ENCODE results near the gene ZNF746.

The ZNF746 gene

DNA sequence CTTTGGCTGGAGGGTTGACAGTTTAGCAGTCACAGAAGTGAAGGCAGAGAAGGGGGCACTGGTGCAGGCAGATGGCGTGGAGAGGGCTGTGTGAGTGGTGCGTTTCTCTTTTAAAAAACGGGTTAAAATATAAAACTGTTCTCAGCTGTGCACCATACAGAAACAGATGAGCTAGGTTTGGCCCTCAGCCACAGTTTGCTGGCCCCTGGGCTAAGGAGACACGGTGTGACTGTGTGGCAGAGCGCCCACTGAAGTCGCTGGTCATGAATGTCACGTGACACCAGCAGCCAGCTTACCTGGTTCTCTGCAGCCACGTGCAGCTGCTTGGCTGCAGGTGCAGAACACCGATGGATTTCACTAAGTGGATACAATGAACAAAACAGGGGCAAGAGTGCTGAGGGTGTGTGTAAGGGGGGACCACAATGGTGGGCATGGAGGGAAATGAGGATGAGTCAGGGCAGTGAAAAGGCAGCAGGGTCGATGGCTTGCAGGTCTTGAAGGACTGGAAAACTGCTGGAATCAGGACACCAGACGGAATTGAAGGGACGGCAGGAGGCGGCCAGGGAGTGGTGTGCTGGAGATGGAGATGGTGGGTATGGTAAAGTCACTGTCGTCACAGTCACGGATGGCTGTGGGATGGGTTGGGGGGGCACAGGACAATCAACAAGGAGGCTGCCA is 7.4 kb downstream of the ZNF746 start:
- DNase-seq (ENCODE audit: low read depth) = no peak

DNA sequence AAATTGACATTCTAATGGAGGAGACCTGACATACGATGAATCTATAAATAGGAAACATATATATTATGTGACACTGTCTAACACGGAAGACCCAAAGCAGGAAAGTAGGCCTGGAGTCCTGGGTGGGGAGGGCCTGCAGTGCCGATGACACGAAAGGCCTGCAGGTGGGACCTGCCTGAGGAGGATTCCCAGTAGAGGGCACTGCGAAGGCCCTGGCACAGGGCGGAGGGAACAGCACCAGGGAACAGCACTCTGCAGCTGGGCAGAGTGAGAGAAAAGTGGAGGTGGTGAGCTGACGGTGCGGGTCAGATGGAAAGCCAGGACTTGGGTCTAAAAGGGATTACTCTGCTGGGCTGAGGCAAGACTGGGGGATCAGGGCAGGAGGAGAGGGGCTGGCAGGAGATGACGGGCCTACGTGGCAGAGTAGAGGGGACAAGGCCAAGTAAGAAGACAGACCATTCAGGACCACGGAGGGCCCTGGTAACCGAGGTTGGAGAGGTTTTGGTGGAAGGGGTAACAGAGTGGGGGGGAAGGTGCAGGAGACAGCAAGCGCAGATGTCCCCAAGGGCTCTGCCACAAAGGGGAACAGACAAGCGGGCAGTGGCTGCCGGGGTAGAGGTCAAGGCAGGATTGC is 8.1 kb downstream of the ZNF746 start:
- DNase-seq (ENCODE audit: low read depth) = no peak

DNA sequence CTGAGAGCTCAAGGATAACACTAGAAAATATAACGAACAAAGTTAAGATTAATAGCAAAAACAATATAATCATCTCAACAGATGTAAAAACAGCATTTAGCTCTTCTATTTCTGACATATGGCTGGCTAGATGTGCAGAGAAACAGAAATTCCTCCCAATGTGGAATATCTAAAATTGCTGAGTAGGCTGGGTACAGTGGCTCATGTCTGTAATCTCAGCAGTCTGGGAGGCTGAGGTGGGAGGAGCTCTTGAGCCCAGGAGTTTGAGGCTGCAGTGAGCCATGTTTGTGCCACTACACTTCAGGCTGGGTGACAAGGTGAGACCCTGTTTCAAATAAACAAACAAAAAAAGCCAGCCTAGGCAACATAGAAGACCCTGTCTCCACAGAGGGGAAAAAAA is 18.0 kb downstream of the ZNF746 start:
- DNase-seq (ENCODE audit: low read depth) = no peak

DNA sequence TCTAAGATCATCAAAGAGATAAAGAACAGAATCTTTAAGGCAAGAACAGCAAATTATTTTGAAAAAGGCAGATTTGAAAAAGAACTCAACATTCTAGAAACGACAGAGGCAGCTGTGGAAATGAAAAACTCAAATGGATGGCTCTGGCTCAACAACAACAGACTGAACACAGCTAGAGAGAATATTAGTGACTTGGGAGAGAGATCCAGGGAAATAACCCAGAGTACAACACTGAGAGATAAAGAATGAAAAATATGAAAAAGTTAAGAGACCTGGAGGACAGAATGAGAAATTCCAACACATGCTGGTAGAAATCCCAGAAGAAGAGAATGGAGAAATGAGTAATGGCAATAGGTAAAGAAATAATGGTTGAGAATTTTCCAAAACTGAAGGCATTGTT is 18.9 kb downstream of the ZNF746 start:
- no peak for DNase-seq (ENCODE audit: low read depth)

DNA sequence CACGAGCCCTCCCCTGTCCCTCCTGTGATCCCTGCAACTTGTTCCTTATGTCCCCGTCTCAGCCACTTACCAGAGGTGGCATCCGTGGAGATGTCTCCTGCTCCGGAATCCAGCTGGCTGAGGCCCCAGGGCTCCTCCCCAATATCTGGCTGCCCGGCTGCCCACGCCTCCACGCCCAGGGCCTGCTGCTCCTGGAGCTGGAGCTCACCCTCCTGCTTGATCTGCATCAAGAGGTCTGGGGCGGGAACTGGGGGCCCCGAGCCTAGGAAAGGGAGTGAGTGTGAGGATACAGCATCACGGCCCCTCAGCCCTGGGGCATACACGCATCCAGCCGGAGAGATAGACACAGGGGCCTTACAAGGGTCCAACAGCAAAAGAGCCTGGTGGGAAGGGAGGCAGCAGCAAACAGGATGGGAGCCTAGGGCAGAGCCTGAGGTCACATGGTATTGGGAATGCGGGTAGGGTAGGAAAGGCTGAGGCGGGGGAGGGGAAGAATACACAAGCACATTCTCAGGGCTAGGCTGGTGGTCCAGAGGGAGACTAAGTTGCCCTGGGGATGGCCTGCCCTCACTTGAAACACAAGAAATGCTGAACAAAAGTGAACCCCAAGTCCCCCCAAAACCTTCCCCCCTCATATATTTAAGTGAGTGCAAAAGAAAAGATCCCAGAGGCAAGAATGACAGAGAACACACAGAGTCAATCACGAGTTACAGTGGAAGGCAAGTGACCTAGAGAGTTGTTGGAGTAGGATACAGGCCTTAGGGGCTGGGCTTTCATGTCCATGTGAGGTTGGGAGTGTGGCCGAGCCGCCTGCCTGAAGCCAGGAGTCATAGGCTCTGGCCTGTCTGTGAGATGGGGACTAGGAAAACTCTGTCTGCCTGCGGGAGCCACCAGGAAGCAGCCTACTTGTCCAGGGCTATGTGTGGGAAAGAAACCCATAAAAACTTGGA is 19.8 kb downstream of the ZNF746 start:
- no peak for DNase-seq (ENCODE audit: low read depth)

DNA sequence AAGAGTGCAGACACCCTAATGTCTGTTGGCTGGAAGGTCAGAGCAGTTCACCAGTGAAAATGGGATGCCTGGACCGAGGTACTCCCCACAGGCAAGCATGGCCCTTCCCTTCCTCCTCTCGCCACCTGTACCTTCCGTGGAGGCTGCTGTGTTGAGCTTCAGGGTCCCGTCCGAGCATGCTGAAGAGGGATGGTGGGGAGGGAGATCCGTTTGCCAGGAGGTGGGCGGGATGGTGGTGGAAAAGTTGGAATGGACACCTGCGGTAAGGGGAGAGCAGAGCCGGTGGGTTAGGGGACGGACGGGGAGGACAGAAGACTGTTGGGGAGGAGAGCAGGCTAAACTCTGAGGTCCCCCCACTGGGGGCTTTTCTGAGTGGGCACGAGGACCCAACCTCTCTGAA is 20.8 kb downstream of the ZNF746 start:
- no peak for DNase-seq (ENCODE audit: low read depth)

DNA sequence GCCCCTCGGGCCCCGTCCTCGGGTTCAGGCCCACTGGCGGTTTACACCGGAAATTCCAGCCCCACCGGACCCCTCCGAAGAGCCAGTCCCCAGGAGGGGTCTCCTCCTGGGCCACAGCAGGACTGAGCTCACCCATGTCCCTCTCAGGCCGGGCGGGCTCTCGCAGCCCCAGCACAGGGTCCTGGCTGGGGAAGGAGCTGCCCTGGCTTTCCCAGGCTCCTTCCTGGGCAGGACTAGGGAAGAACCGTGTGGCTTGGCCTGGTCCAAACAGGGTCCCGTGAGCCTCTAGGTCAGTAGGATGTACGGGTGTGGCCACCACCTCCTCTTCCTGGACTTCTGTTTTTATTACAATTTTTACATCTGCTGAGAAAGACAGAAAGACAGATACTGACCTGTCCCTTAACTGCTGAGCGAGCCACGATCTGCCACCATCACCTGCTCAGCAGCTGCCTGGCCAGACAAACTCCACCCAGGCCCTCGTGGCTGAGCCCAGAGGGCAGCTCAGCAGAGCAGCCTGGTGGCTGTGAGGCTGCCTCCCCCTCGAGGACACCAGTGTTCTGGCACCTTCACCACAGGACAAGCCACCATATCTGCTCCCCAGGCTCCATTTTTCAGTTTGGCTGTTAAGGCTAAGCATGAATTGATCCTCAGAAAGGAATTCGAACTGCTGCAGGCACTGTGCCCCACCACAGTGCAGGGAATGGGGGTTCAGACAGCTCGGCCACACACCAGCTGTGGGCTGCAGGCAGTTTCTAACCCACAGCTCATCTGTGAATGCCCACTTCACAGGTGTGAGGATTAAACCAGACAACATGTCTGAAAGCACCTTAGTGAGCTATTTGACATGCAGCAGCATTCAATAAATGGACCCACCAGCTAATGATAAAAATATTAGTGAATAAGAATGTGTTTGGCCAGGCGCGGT is 22.2 kb downstream of the ZNF746 start:
- DNase-seq (ENCODE audit: low read depth) = no peak

DNA sequence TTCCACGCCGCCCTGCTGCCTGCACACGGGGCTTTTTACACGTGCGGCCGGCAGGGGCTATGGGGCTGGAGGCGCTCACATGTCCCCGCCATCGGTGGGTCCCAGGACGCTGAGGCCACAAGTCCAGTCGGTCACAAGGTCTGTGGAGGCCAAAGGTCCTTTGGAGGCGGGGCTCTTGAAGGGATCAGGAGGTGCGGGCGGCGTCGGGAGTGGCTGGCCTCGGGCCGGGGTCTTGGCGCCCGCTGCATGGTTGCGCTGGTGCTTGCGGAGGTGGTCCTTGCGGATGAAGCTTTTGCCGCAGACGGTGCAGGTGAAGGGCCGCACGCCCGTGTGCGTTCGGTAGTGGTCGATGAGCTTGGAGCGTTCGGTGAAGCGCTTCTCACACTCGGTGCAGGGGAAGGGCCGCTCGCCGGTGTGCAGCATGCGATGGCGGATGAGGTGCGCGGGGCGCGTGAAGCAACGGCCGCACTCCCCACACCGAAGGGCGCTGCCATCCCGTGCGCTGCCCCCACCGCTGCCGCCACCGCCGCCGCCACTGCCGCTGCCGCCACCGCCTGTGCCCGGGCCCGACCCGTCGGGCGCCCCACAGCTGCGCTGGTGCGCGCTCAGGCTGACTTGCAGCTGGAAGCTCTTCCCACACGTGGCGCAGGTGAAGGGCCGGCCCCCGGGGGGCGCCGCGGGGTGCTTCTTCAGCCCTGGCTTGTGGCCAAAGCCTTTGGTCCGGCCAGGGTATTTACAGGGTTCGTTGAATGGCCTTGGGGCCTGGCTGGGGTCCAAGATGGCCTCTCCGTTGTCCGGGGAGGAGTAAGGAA is 23.1 kb downstream of the ZNF746 start:
- DNase-seq (ENCODE audit: low read depth) = no peak

DNA sequence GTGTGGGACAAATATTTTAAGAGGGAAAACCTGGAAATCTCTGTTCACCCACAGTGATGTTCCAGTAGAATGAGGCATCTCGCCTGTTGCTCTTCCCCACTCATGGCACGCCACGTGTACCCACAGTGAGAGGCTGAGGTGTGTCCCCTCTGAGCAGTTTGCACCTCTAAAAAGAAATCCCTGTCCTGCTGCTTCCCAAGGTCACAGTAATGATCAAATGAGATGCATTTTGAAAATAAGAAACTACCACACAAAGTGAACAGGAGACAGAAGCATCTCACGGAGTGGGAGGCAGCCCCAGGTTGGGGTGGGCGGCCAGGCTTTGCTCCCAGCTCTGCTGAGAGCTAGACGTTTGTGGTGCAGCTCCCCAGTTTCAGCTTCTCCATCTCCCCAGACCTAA is 24.4 kb downstream of the ZNF746 start:
- no peak for DNase-seq (ENCODE audit: low read depth)

DNA sequence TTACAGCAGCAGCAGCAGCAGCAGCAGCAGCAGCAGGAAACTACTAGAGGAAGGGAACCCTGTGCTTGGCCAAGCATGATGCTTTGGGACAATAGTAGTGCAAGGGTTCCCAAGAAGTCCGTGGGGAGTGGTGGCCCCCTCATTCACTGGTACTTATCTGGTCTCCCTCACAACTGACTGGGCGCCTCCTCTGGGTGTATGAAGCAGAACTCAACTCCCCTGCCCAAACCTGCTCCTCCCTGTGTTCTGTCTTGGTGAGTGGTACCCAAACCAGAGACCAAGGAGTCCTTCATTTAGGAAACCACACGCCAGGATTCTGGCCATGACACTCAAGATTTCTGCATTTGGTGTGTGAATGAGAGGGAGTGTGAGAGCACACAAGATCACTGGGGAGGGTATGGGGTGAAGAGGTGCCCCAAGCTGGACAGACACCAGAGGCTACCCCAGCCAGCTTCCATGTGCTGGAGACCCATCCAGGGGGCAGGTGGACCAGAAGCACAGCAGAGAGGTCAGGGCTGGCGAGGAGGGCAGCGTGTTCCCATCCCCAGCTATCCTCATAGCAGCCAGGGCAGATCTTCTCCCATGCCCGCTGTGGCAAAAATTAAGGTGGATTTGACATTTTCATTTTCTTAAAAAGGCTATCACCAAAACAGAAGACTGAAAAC is 26.2 kb downstream of the ZNF746 start:
- DNase-seq (ENCODE audit: low read depth) = no peak

DNA sequence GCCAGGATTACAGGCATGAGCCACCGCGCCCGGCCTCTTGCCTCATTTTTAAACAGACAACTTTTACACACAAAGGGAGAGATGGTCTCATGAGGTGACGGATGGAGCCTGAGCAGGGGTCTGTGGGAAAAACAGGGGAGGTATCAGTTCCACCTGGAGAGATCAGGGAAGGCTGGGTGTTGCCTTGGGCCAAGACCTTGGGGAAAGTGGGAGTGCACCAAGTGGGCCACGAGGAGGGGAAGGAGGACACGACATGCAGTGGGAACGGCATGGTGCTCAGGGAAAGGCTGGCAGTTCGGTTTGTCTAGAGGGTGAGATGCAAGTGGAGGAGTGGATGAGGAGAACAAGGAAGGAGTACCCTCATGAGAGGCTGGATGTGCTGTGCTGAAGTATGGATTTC is 27.8 kb downstream of the ZNF746 start:
- DNase-seq (ENCODE audit: low read depth) = no peak

DNA sequence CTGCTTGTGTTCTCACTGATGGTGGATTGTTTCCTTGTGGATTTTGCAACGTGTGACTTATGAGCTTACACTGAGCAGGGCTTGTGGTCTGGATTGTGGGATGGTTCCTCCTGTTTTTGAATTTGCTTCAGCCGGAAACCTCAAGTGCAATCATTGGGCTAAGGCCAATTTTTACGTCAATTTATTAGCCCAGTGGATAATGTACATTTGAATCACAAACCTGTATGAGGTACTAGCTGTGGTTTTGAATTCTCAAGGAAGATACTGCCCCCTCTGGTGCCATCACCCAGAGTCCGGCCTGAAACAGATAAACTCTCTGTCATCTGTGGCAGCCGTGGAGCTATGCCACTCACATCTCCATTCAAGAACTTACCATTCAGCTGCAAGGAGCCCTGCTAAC is 29.4 kb downstream of the ZNF746 start:
- DNase-seq (ENCODE audit: low read depth) = no peak

DNA sequence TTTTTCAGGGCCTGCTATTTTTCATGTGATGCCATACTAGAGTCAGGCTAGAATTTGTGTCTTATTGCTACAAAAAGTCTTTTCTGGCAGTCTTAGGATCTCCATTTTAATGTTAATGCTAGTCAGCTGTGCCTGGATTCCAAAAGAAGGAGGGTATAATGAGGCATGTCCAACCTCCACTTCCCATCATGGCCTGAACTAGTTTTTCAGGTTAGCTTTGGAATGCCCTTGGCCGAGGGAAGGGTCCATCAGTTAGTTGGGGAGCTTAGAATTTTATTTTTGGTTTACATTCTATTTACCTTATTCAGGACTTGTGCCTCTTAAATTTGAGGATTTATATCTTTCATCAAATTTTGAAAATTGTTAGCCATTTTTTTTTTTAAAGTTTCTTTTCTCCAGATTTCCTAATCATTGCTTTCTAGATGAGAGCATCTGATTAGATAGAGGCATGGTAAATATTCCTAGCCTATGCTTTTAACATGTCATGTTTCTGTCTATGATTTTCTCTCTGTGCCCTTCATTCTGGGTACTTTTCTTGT is 30.2 kb downstream of the ZNF746 start:
- no peak for DNase-seq (ENCODE audit: low read depth)

DNA sequence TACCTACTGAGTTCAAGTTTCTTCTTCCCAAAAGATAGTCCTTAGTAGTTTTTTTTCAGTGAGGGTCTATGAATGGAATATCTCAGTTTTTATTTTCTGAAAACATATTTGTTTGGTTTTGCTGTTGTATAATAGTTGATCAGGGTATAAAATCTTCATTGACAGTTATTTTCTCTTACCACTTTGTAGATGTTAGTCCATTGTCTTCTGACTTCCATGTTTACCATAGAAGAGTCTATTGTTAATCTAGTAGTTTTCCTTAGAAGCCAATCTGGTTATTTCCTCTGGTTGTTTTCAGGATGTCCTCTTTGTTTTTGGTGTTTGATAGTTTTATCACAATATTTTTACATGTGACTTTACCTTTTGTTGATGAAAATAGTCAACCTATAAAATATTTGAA is 31.2 kb downstream of the ZNF746 start:
- no peak for DNase-seq (ENCODE audit: low read depth)

DNA sequence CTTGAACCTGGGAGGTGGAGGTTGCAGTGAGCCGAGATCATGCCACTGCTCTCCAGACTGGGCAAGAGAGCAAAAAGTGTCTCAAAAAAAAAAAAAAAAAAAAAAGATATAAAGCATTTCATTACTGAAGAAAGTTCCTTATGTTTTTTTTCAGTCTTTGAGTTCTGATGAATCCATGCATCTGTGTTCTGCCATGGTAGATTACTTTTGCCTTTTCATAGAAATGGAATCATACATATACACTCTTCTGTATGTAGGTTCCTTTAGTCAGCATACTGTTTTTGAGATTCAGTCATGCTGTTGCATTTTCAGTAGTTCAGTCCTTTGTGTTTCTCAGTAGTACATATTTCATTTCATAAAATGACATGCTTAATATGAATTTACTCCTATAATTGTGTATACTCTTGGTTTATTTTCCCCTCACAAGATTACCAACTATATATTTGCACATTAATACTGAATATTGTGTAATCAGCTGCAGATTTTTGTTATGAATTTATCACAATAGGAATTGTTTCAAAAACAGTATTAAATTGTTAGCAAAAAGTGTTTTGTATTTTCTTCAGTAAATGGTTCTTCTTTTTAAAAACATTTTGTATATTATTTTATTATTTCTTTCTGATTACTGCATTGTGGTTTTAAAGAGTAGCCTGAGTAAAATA is 34.0 kb downstream of the ZNF746 start:
- no peak for DNase-seq (ENCODE audit: low read depth)

DNA sequence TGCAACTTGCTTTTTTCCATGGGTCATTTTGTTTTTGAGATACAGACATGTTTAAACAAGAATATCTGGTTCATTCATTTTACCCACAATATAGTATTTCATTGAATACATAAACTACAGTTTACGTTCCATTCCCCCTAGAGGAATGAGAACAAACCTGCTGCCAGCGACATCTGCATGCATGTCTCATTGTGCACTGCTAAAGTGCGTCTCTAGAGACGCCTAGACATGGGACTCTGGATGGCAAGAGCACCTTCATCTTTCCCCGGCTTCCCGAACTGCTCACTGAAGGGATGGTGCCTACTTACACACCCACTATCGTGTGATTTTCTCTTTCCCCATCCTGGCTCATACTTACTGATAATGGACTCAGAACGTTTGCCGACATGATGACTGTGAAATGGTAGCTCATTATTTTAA is 35.5 kb downstream of the ZNF746 start:
- DNase-seq (ENCODE audit: low read depth) = no peak

DNA sequence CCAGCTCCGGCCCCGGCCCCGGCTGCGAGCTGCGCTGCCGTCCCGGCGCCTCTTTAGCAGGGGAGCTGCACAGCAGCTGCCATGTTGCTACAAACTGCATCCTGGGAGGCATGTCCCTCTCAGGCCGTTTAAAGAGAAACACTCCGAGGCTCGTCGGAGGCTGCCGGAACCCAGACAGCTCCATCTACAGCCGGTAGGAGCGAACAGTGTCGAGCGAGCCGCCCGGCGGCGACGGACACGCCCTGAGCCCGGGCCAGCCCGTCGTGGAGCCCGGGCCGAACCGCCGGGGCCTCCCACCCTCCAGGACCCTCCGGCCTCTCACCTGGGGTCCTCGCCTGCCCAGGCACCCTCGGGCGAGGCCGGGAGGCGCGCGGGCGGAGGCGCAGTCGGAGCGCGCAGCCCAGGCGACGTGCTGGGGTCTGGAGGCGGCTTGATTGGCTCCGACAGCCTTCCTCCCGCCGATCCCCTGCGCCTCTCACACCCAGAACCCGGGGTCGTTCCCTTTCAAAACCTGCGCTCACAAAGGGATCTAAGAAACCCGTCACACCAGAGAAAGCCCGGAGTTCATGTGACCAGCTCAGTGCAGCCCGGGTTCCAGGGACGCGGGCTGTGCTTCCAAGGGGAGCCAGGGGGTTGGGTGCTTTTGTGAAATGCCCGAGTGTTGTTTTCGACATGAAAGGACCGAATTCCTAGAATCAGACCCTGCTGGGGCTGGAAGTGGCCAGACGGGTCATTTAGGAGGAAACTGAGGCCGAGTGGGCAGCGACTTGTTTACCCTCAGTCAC is 36.9 kb downstream of the ZNF746 start, which contains the start of gene ZNF777:
TSS of gene ZNF777 (minus strand) at position 570 of the 785 bp plus-strand sequence. CDS start 5,040 bp downstream, outside the sequence.
- peak; percentile 63 for DNase-seq (ENCODE audit: low read depth)

All from stimulated activated CD8-positive, alpha-beta memory T cell treated with anti-CD3 and anti-CD28 coated beads, Interleukin-12 subunit alpha, Interleukin-12 subunit beta, amount 100 ng/mL, for 4 hours (primary cell).